Measurements from ENCODE around the gene CDCP1. TPM values are rescaled to one million over a fixed set of nuclear protein-coding genes. Genes with fewer than 3 reads are reported as not detected.

The CDCP1 gene
- total and polyA plus RNA-seq, 8 donors, result 4.1 to 24.5 (median 8.1) TPM

- Histone ChIP-seq H3K4me1 (peaks cover 17 to 45% (median 32%) of the 10 kb centered on the region in 4 donors), H3K27ac (peak overlapping the region in 4 of 5 donors; percentile 20 to 71 (median 70)), H3K36me3 (no peaks in the 10 kb centered on the region), H3K27me3 (peaks cover 0 to 8% (median 0%) of the 10 kb centered on the region in 3 donors), H3K4me3 (no peak overlapping the region), H3K9me3 (no peaks in the 10 kb centered on the region)
- WGBS, 5 donors, result 68 to 75% (median 72%) methylated on average over 3 of the region's 3 CpGs
- TF ChIP-seq POLR2A (IDR thresholded peaks at IDR 0.05) (no peak), CTCF (IDR thresholded peaks at IDR 0.05) (no peak), EP300 (IDR thresholded peaks at IDR 0.05) (no peak), POLR2AphosphoS5 (IDR thresholded peaks at IDR 0.05) (no peak)
- intact Hi-C loops (cut with DNase I; ENCODE audit: low total_unique reads), result loop anchor here (10.0 kb wide), 1 partner anchor 460 kb away; no protein-coding TSS in a partner anchor
- DNase-seq, result peak; percentile 41 to 43
These were observed 111.4 kb downstream of the CDCP1 start for GRCh38 chr3:45034612-45035252.

- intact Hi-C loops (cut with DNase I; ENCODE audit: low total_unique reads), result loop anchor here (10.0 kb wide), 1 partner anchor 461 kb away; no protein-coding TSS in a partner anchor
- H3K27ac ChIP-seq, result peak overlapping the region in 3 of 5 donors; percentile 4 to 71 (median 71)
These were observed 112.4 kb downstream of the CDCP1 start for GRCh38 chr3:45033791-45034190.

More at GRCh38 chr3:45033791-45034190, 112.4 kb downstream of the CDCP1 start:
- TF ChIP-seq POLR2AphosphoS5 (IDR thresholded peaks at IDR 0.05) (no peak), CTCF (IDR thresholded peaks at IDR 0.05) (no peak), EP300 (IDR thresholded peaks at IDR 0.05) (no peak), POLR2A (IDR thresholded peaks at IDR 0.05) (no peak)
- Histone ChIP-seq H3K36me3 (no peaks in the 10 kb centered on the region), H3K9me3 (no peaks in the 10 kb centered on the region), H3K4me3 (no peak overlapping the region), H3K27me3 (peaks cover 0 to 8% (median 0%) of the 10 kb centered on the region in 3 donors), H3K4me1 (peaks cover 17 to 46% (median 36%) of the 10 kb centered on the region in 4 donors)
- no peak for DNase-seq
- 69 to 94% (median 83%) methylated on average over 6 of the region's 6 CpGs for WGBS, 5 donors

Small RNA genes within 50 kb of the gene (small RNA-seq; reads per million reads assigned to genes)
- gene RNU5B-3P, result 0 reads per million in 4 donors

Other genes with a start within 250 kb of the CDCP1 start
- gene ZDHHC3, start 170.2 kb downstream of the CDCP1 start, total RNA-seq, result 100 to 1,000 TPM in 1 of 5 donors, 10 to 100 TPM in 4; 77.2 to 140 (median 78.8) TPM
- 10 to 100 TPM; 29.8 to 60.2 (median 33.7) TPM for gene ZDHHC3, start 170.2 kb downstream of the CDCP1 start, polyA plus RNA-seq
- 10 to 100 TPM; 29.5 to 57.4 (median 45.5) TPM for gene EXOSC7, start 170.1 kb downstream of the CDCP1 start, total RNA-seq
- gene EXOSC7, start 170.1 kb downstream of the CDCP1 start, polyA plus RNA-seq, result 10 to 100 TPM; 34.9 to 46.2 (median 39.7) TPM
- 100 to 1,000 TPM in 1 of 5 donors, 10 to 100 TPM in 2, not detected in 2; 25.4 to 199 (median 73.6) TPM for gene CLEC3B, start 120.1 kb downstream of the CDCP1 start, total RNA-seq
- 10 to 100 TPM; 16.7 to 29.7 (median 24.0) TPM for gene CLEC3B, start 120.1 kb downstream of the CDCP1 start, polyA plus RNA-seq
- gene TMEM158, start 79.9 kb upstream of the CDCP1 start, total RNA-seq, result 1 to 10 TPM in 2 of 5 donors, under 1 TPM in 1, not detected in 2; 0.89 to 2.9 (median 1.1) TPM
- gene TMEM158, start 79.9 kb upstream of the CDCP1 start, polyA plus RNA-seq, result 1 to 10 TPM in 2 of 3 donors, under 1 TPM in 1; 0.46 to 5.5 (median 4.9) TPM
- gene LARS2, start 242.2 kb upstream of the CDCP1 start, total RNA-seq, result 10 to 100 TPM in 3 of 5 donors, 1 to 10 TPM in 2; 4.3 to 24.8 (median 15.8) TPM
- gene LARS2, start 242.2 kb upstream of the CDCP1 start, polyA plus RNA-seq, result 1 to 10 TPM; 3.1 to 4.6 (median 3.1) TPM

Data from stomach (tissue), 9 donors.